Measurements from ENCODE around the gene CD248.
"Not testable (repeated sequence)": the region's sequence is repeated elsewhere in the genome, so short reads cannot be mapped to it uniquely, and the experiment has no call there.

Gene CD248

GRCh38 chr11:66287211-66287888 is 29.5 kb downstream of the CD248 start:
- DNase-seq: no peak

GRCh38 chr11:66286699-66287098 is 30.1 kb downstream of the CD248 start:
- no peak for DNase-seq

DNA sequence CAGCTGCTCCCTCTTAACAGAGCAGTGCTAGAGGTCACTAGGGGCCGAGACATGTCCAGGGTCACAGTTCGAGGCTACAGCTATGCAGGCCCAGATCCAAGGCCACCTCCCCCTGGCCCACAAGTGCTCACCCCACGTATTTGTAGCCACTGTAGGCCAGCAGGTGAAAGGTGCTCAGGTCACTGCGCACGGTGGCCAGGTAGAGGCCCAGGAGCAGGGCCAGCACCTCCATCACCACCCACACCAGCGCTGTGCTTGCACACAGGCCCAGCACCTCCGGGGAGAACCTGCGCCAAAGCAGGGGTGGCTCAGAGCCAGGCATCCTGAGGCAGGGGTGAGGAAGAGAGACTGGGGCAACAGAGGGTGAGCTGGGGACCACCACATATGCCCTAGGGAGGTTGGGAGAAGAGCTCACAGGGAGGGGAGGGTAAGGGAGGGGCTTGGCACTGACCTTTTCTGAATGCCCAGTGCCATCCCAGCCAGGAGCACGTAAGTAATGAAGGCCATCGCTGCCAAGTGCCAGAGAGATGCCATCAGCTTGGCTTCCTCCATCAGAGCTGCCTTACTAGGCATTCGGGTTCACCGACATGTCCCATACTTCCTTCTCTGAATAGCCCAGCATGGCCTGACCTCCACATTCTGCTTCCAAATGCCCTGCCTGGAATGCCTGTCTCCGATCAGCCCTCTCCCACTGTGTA is 31.4 kb downstream of the CD248 start:
- no peak for DNase-seq

DNA sequence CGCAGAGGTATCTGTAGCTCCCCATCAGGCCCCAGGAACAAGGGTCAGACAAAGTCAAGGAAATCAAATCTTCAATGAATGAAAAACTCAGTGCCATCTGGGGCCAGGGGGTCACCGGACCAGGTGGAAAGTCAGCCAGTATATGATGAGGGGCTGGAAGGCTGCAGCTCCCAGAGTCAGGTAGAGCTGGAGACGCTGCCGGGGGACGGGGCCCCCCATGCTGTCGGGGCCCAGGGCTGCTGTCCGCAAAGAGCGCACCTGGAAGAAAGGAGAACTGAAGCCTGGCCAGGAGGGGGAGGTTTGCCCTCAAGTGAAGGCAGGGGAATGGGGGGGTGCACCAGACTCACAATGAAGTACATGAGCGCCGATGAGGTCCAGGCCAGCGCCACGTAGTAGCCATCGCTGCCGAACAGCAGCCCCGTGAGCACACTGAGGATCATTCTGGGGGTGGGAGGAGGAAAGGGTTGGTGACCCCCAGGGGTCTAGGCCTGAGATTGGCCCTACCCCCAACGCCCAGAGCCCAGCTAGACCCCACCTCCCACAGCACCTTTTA is 32.2 kb downstream of the CD248 start:
- no peak for DNase-seq

GRCh38 chr11:66283461-66284105 is 33.3 kb downstream of the CD248 start:
- no peak for DNase-seq

GRCh38 chr11:66282468-66283455 is 34.1 kb downstream of the CD248 start:
- peak; percentile 98 for DNase-seq

DNA sequence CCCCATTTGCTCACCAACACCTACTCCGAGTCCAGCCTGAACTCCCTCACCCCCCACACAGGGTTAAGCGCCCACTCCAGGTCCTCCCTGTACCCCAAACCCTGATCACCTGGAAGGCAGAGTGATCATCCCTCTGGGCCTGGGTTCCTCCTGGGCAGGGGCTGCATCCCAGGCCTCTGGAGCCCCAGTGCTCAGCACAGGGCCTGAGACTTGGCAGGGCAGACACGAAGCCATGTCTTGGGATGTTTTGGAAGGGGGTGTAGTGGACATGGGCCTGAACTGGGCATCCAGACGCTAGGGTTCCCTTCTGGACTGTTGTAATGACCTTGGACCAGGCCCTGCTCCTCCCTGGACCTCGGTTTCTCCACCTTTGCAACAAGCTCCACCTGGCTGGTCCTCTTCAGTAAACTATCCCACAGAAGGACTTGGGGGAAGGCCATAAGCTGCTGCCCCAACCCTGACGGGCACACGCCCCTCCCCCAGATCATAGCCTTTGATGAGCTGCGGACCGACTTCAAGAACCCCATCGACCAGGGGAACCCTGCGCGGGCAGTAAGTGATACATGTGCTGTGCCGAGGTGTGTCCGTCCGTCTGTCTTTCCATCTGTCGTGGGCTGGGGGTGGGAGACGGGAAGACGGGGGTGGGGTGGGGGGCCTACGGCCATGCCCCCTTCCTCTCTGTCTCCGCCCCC is 34.9 kb downstream of the CD248 start:
- DNase-seq: no peak

GRCh38 chr11:66281001-66281400 is 35.8 kb downstream of the CD248 start:
- no peak for DNase-seq

DNA sequence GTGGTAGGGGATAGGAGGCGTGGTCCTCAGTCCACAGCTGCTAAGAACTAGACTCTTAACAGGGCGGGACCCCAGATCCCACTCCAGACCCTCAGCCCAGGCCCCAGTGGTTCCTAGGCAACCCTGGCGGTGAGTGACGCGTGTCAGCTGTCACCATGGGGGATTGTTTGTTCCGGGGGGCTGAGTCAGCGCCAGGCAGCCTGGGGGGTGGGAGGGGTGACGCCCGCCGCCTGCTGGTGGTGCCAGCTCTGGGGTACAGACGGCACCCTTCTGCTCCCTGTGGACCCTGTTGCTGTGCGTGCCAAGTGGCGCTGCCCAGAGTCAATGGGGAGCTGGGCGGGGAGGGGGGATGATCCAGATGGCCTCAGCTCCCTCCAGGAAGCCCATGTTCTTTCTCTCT is 36.4 kb downstream of the CD248 start:
- DNase-seq: no peak

- DNase-seq: no peak
Observed at GRCh38 chr11:66279092-66279734, 37.6 kb downstream of the CD248 start.

GRCh38 chr11:66278363-66279091 is 38.3 kb downstream of the CD248 start:
- no peak for DNase-seq

DNA sequence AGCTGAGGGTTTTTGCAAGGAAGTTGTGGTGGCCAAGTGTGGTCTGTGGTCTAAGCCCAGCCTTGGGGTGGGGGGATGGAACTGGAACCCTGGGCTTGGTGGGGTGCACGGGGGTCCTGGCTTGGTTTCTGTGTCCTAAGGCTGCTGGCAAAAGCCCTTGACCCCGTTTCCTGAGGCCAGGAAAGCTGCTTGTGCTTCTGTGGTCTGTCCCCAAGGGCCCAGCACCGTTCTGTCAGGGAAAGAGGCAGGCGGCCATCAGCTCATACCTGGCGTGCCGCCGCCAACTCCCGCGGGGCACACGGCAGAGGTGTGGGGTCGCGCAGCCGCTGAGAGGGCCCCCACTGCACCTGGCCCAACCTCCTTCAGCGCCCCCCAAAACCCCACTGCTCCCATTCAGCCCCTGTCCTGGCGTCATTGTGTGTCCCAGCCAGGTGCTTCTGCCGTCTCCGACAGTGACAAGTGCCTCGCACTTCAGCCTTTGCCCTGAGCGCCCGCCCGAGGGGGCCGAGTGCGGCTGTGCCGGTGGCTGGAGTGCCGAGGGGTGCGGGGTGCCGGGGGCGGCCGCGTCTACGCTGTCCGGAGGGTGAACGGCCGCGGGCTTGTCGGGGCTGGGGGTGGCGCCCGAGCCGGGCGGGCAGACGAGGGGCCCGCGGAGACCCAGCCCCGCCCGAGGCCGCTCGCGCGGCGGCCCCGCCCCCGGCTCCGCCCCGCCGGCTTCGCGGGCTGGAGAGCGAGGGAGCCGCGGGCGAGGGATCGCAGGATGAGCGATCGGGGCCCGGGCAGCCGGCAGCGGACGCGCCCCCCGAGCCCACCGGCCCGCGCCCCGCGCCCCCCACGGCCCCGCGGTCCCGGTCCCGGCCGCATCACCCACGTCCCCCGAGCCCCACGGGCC is 39.1 kb downstream of the CD248 start, which contains the start of gene CNIH2:
CNIH2 (plus strand) TSS at position 705 of the 892 bp plus-strand sequence. CDS start 282 bp downstream, outside the sequence.
- peak; percentile 29 for DNase-seq

- not testable (repeated sequence) for DNase-seq
Observed at GRCh38 chr11:66277064-66277463, 39.8 kb downstream of the CD248 start.

DNA sequence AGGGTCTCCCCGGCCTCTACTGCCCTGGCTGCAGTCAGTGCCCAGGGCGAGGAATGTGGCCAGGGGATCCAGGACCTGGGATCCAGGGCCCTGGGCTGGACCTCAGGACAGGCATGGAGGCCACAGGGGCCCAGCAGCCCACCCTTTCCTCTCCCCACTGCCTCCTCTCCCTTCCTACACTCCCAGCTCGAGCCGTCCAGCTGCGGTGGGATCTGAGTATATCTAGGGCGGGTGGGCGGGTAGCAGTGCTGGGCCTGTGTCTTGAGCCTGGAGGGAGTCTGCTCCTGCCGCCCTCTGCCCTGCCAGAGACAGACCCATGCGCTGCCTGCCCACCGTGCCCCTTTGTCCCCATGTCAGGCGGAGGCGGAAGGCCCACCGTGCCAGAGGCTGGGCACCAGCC is 40.2 kb downstream of the CD248 start:
- DNase-seq: not testable (repeated sequence)

DNA sequence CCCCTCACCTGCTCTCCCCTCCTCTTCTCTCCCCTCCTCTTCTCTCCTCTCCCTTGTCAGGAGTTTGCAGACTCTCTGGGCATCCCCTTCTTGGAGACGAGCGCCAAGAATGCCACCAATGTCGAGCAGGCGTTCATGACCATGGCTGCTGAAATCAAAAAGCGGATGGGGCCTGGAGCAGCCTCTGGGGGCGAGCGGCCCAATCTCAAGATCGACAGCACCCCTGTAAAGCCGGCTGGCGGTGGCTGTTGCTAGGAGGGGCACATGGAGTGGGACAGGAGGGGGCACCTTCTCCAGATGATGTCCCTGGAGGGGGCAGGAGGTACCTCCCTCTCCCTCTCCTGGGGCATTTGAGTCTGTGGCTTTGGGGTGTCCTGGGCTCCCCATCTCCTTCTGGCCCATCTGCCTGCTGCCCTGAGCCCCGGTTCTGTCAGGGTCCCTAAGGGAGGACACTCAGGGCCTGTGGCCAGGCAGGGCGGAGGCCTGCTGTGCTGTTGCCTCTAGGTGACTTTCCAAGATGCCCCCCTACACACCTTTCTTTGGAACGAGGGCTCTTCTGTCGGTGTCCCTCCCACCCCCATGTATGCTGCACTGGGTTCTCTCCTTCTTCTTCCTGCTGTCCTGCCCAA is 40.7 kb downstream of the CD248 start:
- no peak for DNase-seq

GRCh38 chr11:66275396-66275795 is 41.4 kb downstream of the CD248 start:
- DNase-seq: no peak

DNA sequence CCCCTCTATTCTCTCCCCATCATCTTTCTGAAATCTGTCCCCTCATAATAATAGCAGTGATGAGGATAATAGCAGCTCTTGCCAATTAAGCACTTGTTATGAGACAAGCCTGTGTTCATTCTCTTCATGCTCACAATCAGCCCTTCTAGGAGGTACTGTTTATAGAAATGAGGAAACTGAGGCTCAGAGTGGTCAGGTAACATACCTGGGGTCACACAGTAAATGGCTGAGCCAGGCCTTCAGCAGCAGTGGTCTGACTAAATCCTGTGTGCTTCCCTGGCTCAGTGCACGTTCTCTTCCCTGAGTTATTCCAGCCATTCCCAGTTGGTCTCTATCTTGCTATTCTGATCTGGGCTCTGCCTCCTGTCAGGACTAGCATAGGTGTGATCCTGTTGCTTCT is 42.6 kb downstream of the CD248 start:
- no peak for DNase-seq

DNA sequence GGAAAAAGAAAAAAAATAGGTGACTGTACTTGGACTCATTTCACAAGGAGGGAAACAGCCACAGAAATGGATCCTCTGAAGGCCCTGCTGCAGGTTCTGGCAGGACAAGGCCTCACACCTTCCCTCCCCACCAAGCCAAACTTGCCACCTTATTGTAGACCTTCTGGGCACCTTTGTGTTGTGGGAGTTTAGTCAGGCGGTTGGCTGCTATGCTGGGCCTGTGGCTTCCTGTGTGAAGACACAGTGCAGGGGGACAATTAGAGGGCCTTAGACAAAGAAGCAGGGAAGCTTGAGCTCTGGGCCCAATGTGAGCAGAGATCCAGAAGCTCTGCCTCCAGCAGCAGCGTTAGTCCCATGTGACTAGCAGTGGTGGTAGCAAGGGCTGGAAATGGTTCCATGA is 44.2 kb downstream of the CD248 start:
- no peak for DNase-seq

- DNase-seq: no peak
Observed at GRCh38 chr11:66271816-66272215, 45.0 kb downstream of the CD248 start.
